HEK293 (cell line): ENCODE data around the gene ANGPTL8.
A peak's percentile ranks its signal among the peaks of the same experiment; 100 is the strongest.

Experiments
- CTCF ChIA-PET: fragments of 350-600 bp; formaldehyde crosslinking; extraction: SDS; loops from one replicate; lab custom pipeline; 2021; ENCODE audit warnings: antibody characterized with exemption; lab: Yijun Ruan, JAX
- POLR2A ChIA-PET: fragments of 300-600 bp; formaldehyde crosslinking; extraction: SDS; loops from one replicate; lab custom pipeline; 2020; ENCODE audit warnings: antibody characterized with exemption, inconsistent platforms; lab: Yijun Ruan, JAX
- H3K27ac ChIP-seq: fragments of 200-500 bp; sonication (Bioruptor generic); 2 replicates; pipeline ENCODE4 v1.5.1; 2014; ENCODE audit warnings: low read depth, low read length, control low read depth, inconsistent platforms; ENCODE audit errors: extremely low read depth
- H3K36me3 ChIP-seq, 2 experiments: fragments of 200-500 bp in 1 of 2; sonication (Bioruptor generic) in 1 of 2; 1 replicate in 1 of 2; 2 replicates in 1 of 2; pipeline ENCODE4 v1.5.1; 2014 to 2017; ENCODE audit warnings: inconsistent platforms in 2 of 2, low read length in 2 of 2; ENCODE audit not compliant: control insufficient read depth in 2 of 2, insufficient read depth in 1 of 2
- H3K4me1 ChIP-seq: fragments of 200-500 bp; sonication (Bioruptor generic); 2 replicates; pipeline ENCODE4 v1.5.1; 2014; ENCODE audit warnings: mild to moderate bottlenecking, low read length, inconsistent platforms; ENCODE audit not compliant: control insufficient read depth, insufficient read depth
- H3K4me3 ChIP-seq: 2 replicates; pipeline ENCODE4 v1.5.1; 2011; ENCODE audit warnings: low read depth, mild to moderate bottlenecking, control low read depth, low read length, moderate library complexity
- H3K9me3 ChIP-seq: fragments of 200-500 bp; sonication (Bioruptor generic); 2 replicates; pipeline ENCODE4 v1.5.1; 2014; ENCODE audit warnings: low read depth, low read length, inconsistent platforms; ENCODE audit not compliant: control insufficient read depth, insufficient read depth
- BCL11B ChIP-seq: fragments of 450-650 bp; formaldehyde crosslinking; IDR thresholded peaks from 2 replicates; pipeline ENCODE4 v1.5.1; 2016; ENCODE audit warnings: low read depth, missing biosample characterization, missing genetic modification characterization
- EGR2 ChIP-seq: fragments of 450-650 bp; formaldehyde crosslinking; IDR thresholded peaks from 2 replicates; pipeline ENCODE4 v1.5.1; 2016; ENCODE audit warnings: low read depth, missing biosample characterization, missing genetic modification characterization
- GLIS1 ChIP-seq: fragments of 450-650 bp; formaldehyde crosslinking; IDR thresholded peaks from 2 replicates; pipeline ENCODE4 v1.5.1; 2016; ENCODE audit warnings: missing biosample characterization, missing genetic modification characterization
- HIC1 ChIP-seq: fragments of 450-650 bp; formaldehyde crosslinking; IDR thresholded peaks from 2 replicates; pipeline ENCODE4 v1.5.1; 2016; ENCODE audit warnings: missing biosample characterization, missing genetic modification characterization
- HOXC10 ChIP-seq: sonication (generic); formaldehyde crosslinking; IDR thresholded peaks from 2 replicates; pipeline ENCODE4 v1.8.1; 2023; ENCODE audit warnings: mild to moderate bottlenecking, missing genetic modification reagents
- KLF17 ChIP-seq: fragments of 450-650 bp; formaldehyde crosslinking; IDR thresholded peaks from 2 replicates; pipeline ENCODE4 v1.5.1; 2016; ENCODE audit warnings: missing biosample characterization, missing genetic modification characterization
- OVOL3 ChIP-seq: fragments of 450-650 bp; formaldehyde crosslinking; IDR thresholded peaks from 2 replicates; pipeline ENCODE4 v1.5.1; 2016; ENCODE audit warnings: missing biosample characterization, missing genetic modification characterization
- SETDB1 ChIP-seq: IDR thresholded peaks from one replicate; pipeline ENCODE4 v1.6.1; 2017; ENCODE audit warnings: mild to moderate bottlenecking, low read length, moderate library complexity, mixed read lengths; ENCODE audit not compliant: insufficient read length
- YY1 ChIP-seq: fragments of 450-650 bp; formaldehyde crosslinking; IDR thresholded peaks from 2 replicates; pipeline ENCODE4 v1.5.1; 2018; ENCODE audit warnings: missing biosample characterization, missing genetic modification characterization
- YY2 ChIP-seq: fragments of 450-650 bp; formaldehyde crosslinking; IDR thresholded peaks from 2 replicates; pipeline ENCODE4 v1.5.1; 2016; ENCODE audit warnings: missing biosample characterization, missing genetic modification characterization
- ZBTB20 ChIP-seq: fragments of 450-650 bp; formaldehyde crosslinking; IDR thresholded peaks from 2 replicates; pipeline ENCODE4 v1.5.1; 2016; ENCODE audit warnings: missing biosample characterization, missing genetic modification characterization
- ZBTB26 ChIP-seq: fragments of 450-650 bp; formaldehyde crosslinking; optimal IDR thresholded peaks from 2 replicates; pipeline ENCODE3; 2016; ENCODE audit warnings: missing biosample characterization, mild to moderate bottlenecking, missing genetic modification characterization
- ZNF133 ChIP-seq: fragments of 450-650 bp; formaldehyde crosslinking; IDR thresholded peaks from 2 replicates; pipeline ENCODE4 v1.5.1; 2016; ENCODE audit warnings: missing biosample characterization, missing genetic modification characterization
- ZNF18 ChIP-seq: fragments of 450-650 bp; formaldehyde crosslinking; IDR thresholded peaks from 2 replicates; pipeline ENCODE4 v1.5.1; 2016; ENCODE audit warnings: missing biosample characterization, missing genetic modification characterization
- ZNF202 ChIP-seq: fragments of 450-650 bp; formaldehyde crosslinking; IDR thresholded peaks from 2 replicates; pipeline ENCODE4 v1.5.1; 2016; ENCODE audit warnings: missing biosample characterization, missing genetic modification characterization, borderline replicate concordance
- ZNF280C ChIP-seq: fragments of 450-650 bp; formaldehyde crosslinking; IDR thresholded peaks from 2 replicates; pipeline ENCODE4 v1.5.1; 2016; ENCODE audit warnings: missing biosample characterization, missing genetic modification characterization
- ZNF302 ChIP-seq: fragments of 450-650 bp; formaldehyde crosslinking; IDR thresholded peaks from 2 replicates; pipeline ENCODE4 v1.5.1; 2016; ENCODE audit warnings: missing biosample characterization, missing genetic modification characterization, low read depth
- ZNF341 ChIP-seq: fragments of 450-650 bp; formaldehyde crosslinking; IDR thresholded peaks from 2 replicates; pipeline ENCODE4; 2016; ENCODE audit warnings: low read depth, missing biosample characterization, missing genetic modification characterization
- ZNF561 ChIP-seq: fragments of 450-650 bp; IDR thresholded peaks from 2 replicates; pipeline ENCODE4 v1.5.1; 2018; ENCODE audit warnings: missing biosample characterization, missing genetic modification characterization, borderline replicate concordance
- ZNF600 ChIP-seq: fragments of 450-650 bp; formaldehyde crosslinking; IDR thresholded peaks from 2 replicates; pipeline ENCODE4 v1.5.1; 2016; ENCODE audit warnings: missing biosample characterization, missing genetic modification characterization
- ZNF623 ChIP-seq: fragments of 450-650 bp; formaldehyde crosslinking; IDR thresholded peaks from 2 replicates; pipeline ENCODE4 v1.5.1; 2016; ENCODE audit warnings: missing biosample characterization, missing genetic modification characterization
- ZNF658 ChIP-seq: fragments of 450-650 bp; formaldehyde crosslinking; IDR thresholded peaks from 2 replicates; pipeline ENCODE4; 2016; ENCODE audit warnings: missing biosample characterization, missing genetic modification characterization
- ZNF76 ChIP-seq: fragments of 450-650 bp; formaldehyde crosslinking; IDR thresholded peaks from 2 replicates; pipeline ENCODE4; 2016; ENCODE audit warnings: low read depth, missing biosample characterization, missing genetic modification characterization, borderline replicate concordance
- ZNF785 ChIP-seq: fragments of 450-650 bp; formaldehyde crosslinking; IDR thresholded peaks from 2 replicates; pipeline ENCODE4 v1.5.1; 2016; ENCODE audit warnings: missing biosample characterization, missing genetic modification characterization

Gene ANGPTL8

GRCh38 chr19:11261431-11261970, 22.1 kb downstream of the ANGPTL8 start (continued):
- TF ChIP-seq GLIS1 (0 out of 2 replicates have a peak, but pooled peaks have one; percentile 32), ZNF658 (tag by site-specific recombination) (no peak), HIC1 (tag by site-specific recombination) (peak; percentile 40; the same call in 1 of the 2 replicates), ZNF280C (tag by site-specific recombination) (no peak), YY1 (tag by site-specific recombination) (no peak), ZNF561 (tag by site-specific recombination) (no peak), OVOL3 (no peak), ZNF18 (no peak), ZNF202 (no peak), ZNF785 (tag by site-specific recombination) (no peak), ZNF133 (tag by site-specific recombination) (no peak)
- TF ChIP-seq, all 188 proteins: peak for 4

GRCh38 chr19:11261971-11262839, 22.8 kb downstream of the ANGPTL8 start, which contains the start of gene DOCK6:
DOCK6 (minus strand) TSS chr19:11262524; CDS start chr19:11262440, 84 bp downstream.
- Histone ChIP-seq H3K4me1 (no peaks in the 10 kb centered on the region; the same call in 1 of the 2 replicates), H3K4me3 (peak within 1 kb of the TSS; percentile 57), H3K27ac (peak within 1 kb of the TSS; percentile 4; the same call in 1 of the 2 replicates), H3K36me3 (no peaks in the 10 kb centered on the region), H3K9me3 (no peaks in the 10 kb centered on the region)
- ChIA-PET POLR2A (no interaction called here), CTCF (interaction anchor here (0.5 to 1.1 kb wide), 4 partner anchors 18 to 221 kb away, joined by 3 to 8 read pairs (median 4); partner anchors contain the start of gene EPOR)
- TF ChIP-seq ZNF341 (tag by site-specific recombination) (no peak), ZNF302 (tag by site-specific recombination) (no peak), ZBTB20 (tag by site-specific recombination) (peak; percentile 24; the same call in 1 of the 2 replicates), YY2 (0 out of 2 replicates have a peak, but pooled peaks have one; percentile 16), YY1 (tag by site-specific recombination) (peak; percentile 56; the same call in 1 of the 2 replicates), SETDB1 (no peak), ZBTB26 (peak; percentile 45), HOXC10 (no peak), KLF17 (tag by site-specific recombination) (0 out of 2 replicates have a peak, but pooled peaks have one; percentile 34), ZNF623 (peak; percentile 21; the same call in 1 of the 2 replicates), HIC1 (tag by site-specific recombination) (peak; percentile 10; the same call in 1 of the 2 replicates), EGR2 (peak; percentile 53), ZNF76 (tag by site-specific recombination) (peak; percentile 22; the same call in 1 of the 2 replicates), ZNF600 (tag by site-specific recombination) (peak; percentile 49; the same call in 1 of the 2 replicates), BCL11B (tag by site-specific recombination) (0 out of 2 replicates have a peak, but pooled peaks have one; percentile 4)
